ENCODE data around the gene KIAA1143. TPM values are rescaled to one million over a fixed set of nuclear protein-coding genes. Genes with fewer than 3 reads are reported as not detected.

KIAA1143 gene
- polyA plus RNA-seq, 1 of the 3 experiments (the other 2 are of a cell fraction): 5.6 TPM

GRCh38 chr3:44712455-44713075 lies 48.9 kb downstream of the KIAA1143 start, which contains the start of gene ZNF502:
Gene ZNF502 (plus strand): TSS chr3:44712660. CDS start chr3:44720262, 7,602 bp downstream.
- 1% methylated on average over 17 of the region's 36 CpGs for WGBS (ENCODE audit: low lambda C conversion rate)
- Histone ChIP-seq H3K79me2 (ENCODE audit: insufficient read depth) (peaks cover 12% of the 10 kb centered on the region; the same call in 1 of the 2 replicates), H3K4me1 (ENCODE audit: control insufficient read depth in 1 of 2, insufficient read depth in 2 of 2, low read depth in 1 of 2, low read length in 1 of 2) (peaks cover 0 to 2% of the 10 kb centered on the region in 2 experiments; a peak in 1 of 4 replicates), H3K27ac (ENCODE audit: low read depth in 2 of 2, low read length in 1 of 2) (peak within 1 kb of the TSS; percentile 43 to 81; a peak in 3 of 4 replicates), H3K36me3 (replicated peaks in 1 of 2; ENCODE audit: control insufficient read depth in 1 of 2, insufficient read depth in 2 of 2, low read length in 1 of 2) (peaks cover 7 to 27% of the 10 kb centered on the region in 2 experiments), H3F3A (replicated peaks; ENCODE audit: insufficient read depth) (no peaks in the 10 kb centered on the region), H3K4me2 (peak within 1 kb of the TSS; percentile 76), H3K9me2 (no peaks in the 10 kb centered on the region), H4K20me1 (ENCODE audit: insufficient read depth) (no peaks in the 10 kb centered on the region), H2AFZ (ENCODE audit: low read depth) (peak within 1 kb of the TSS; percentile 97), H3K9me3 (peaks cover 15% of the 10 kb centered on the region), H3K9ac (peak within 1 kb of the TSS; percentile 63), H3K4me3 (ENCODE audit: low read depth in 2 of 2, low read length in 1 of 2) (peak within 1 kb of the TSS; percentile 94 to 95), H3K27me3 (ENCODE audit: insufficient read depth) (no peaks in the 10 kb centered on the region)
- DNase-seq: peak; percentile 91
- POLR2A ChIA-PET: interaction anchor here (0.9 to 2.5 kb wide), 4 partner anchors 17 to 250 kb away, joined by 3 to 34 read pairs (median 6); partner anchors contain the start of genes KIAA1143, KIF15, ZKSCAN7 and ZNF501
- CTCF ChIA-PET: interaction anchor here (0.6 to 3.1 kb wide), 10 partner anchors 10 to 645 kb away, joined by 3 to 23 read pairs (median 3); partner anchors contain the start of gene ZNF501
- TF ChIP-seq PBX3 (IDR thresholded peaks at IDR 0.05) (no peak), RAD21 (IDR thresholded peaks at IDR 0.05; ENCODE audit: low read length) (peak; percentile 34), SIN3A (IDR thresholded peaks at IDR 0.05; ENCODE audit: borderline replicate concordance, low read depth, low read length) (peak; percentile 41; the same call in 1 of the 2 replicates), RFX5 (IDR thresholded peaks at IDR 0.05; ENCODE audit: low read length) (no peak), MEF2A (IDR thresholded peaks at IDR 0.05; ENCODE audit: borderline replicate concordance, low read depth) (no peak), NRF1 (IDR thresholded peaks at IDR 0.05; ENCODE audit: low read depth, low read length) (peak; percentile 70), CHD2 (IDR thresholded peaks at IDR 0.05; ENCODE audit: low read length, partially characterized antibody) (peak; percentile 85), RXRA (IDR thresholded peaks at IDR 0.05; ENCODE audit: borderline replicate concordance, low read depth) (no peak), MXI1 (IDR thresholded peaks at IDR 0.05; ENCODE audit: low read depth, low read length) (peak; percentile 72; the same call in 1 of the 2 replicates), REST (IDR thresholded peaks at IDR 0.05; ENCODE audit: low read depth, low read length) (no peak), FOSL2 (IDR thresholded peaks at IDR 0.05; ENCODE audit: borderline replicate concordance, low read depth) (no peak), USF2 (IDR thresholded peaks at IDR 0.05; ENCODE audit: borderline replicate concordance, low read depth, low read length) (no peak), EP300 (IDR thresholded peaks at IDR 0.05; ENCODE audit: borderline replicate concordance in 1 of 2, low read depth in 1 of 2, low read length in 1 of 2) (no peak), USF1 (IDR thresholded peaks at IDR 0.05; ENCODE audit: borderline replicate concordance, low read depth) (no peak), FOXM1 (IDR thresholded peaks at IDR 0.05; ENCODE audit: low read depth) (no peak), NFIC (IDR thresholded peaks at IDR 0.05; ENCODE audit: borderline replicate concordance) (peak; percentile 80), TEAD4 (IDR thresholded peaks at IDR 0.05; ENCODE audit: borderline replicate concordance, insufficient read depth) (no peak), FOXJ3 (CRISPR knock-in tag; IDR thresholded peaks at IDR 0.05) (no peak), TAF1 (IDR thresholded peaks at IDR 0.05; ENCODE audit: borderline replicate concordance, low read depth, low read length) (peak; percentile 69; the same call in 1 of the 2 replicates), POLR2AphosphoS5 (IDR thresholded peaks at IDR 0.05; ENCODE audit: low read depth, low read length) (peak; percentile 83), EZH2phosphoT487 (IDR thresholded peaks at IDR 0.05; ENCODE audit: borderline replicate concordance, low read depth) (no peak)
- TF ChIP-seq, protein P1, sequence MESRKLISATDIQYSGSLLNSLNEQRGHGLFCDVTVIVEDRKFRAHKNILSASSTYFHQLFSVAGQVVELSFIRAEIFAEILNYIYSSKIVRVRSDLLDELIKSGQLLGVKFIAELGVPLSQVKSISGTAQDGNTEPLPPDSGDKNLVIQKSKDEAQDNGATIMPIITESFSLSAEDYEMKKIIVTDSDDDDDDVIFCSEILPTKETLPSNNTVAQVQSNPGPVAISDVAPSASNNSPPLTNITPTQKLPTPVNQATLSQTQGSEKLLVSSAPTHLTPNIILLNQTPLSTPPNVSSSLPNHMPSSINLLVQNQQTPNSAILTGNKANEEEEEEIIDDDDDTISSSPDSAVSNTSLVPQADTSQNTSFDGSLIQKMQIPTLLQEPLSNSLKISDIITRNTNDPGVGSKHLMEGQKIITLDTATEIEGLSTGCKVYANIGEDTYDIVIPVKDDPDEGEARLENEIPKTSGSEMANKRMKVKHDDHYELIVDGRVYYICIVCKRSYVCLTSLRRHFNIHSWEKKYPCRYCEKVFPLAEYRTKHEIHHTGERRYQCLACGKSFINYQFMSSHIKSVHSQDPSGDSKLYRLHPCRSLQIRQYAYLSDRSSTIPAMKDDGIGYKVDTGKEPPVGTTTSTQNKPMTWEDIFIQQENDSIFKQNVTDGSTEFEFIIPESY (IDR thresholded peaks at IDR 0.05; ENCODE audit: borderline replicate concordance, low read depth): no peak
- TF ChIP-seq, protein P2, sequence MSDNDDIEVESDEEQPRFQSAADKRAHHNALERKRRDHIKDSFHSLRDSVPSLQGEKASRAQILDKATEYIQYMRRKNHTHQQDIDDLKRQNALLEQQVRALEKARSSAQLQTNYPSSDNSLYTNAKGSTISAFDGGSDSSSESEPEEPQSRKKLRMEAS (IDR thresholded peaks at IDR 0.05; ENCODE audit: low read depth): peak; percentile 88

All from SK-N-SH (cell line).